Head of caudate nucleus (tissue), 42 donors: ENCODE measurements around the gene GLIS1.
A peak's percentile ranks its signal among the peaks of the same experiment; 100 is the strongest.

Experiments
- DNase-seq, 42 donors: peaks; one replicate each; pipeline versions ENCODE4 v3.0.0 to v3.0.0-alpha.2; 2020 to 2021; ENCODE audit warnings: mixed read lengths in 7 of 42
- intact Hi-C: fragments of 100-400 bp; cut with DNase I; formaldehyde crosslinking; loops from one replicate; pipeline ENCODE4 v1.15.0; 2022

GLIS1 gene

DNA sequence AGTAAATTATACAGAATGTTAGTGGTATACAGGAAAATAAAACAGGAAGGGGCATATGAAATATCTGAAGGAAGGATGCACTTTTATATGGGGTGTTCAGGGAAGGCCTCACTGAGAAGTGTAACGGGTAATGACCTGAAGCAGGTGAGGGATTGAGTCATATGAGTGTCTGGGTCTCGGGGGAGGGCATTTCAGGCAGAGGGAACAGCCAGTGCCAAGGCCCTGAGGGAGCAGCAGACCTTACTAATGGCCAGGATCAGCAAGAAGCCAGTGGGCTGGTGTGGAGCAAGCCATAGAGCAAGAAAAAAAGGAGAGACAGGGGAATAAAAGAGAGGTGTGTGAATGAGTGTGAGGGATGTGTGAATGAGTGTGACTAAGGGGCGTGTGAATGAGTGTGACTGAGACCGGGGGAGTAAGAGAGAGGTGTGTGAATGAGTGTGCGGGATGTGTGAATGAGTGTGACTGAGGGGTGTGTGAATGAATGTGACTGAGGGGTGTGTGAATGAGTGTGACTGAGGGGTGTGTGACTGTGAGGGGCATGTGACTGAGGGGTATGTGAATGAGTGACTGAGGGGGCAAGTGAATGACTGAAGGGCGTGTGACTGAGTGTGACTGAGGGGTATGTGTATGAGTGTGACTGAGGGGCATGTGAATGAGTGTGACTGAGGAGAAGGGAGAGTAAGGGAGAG lies 107.2 kb downstream of the GLIS1 start:
- intact Hi-C loops, result no loop called here
- peak in 3 of 42 donors; percentile 3 to 13 (median 9) for DNase-seq

DNA sequence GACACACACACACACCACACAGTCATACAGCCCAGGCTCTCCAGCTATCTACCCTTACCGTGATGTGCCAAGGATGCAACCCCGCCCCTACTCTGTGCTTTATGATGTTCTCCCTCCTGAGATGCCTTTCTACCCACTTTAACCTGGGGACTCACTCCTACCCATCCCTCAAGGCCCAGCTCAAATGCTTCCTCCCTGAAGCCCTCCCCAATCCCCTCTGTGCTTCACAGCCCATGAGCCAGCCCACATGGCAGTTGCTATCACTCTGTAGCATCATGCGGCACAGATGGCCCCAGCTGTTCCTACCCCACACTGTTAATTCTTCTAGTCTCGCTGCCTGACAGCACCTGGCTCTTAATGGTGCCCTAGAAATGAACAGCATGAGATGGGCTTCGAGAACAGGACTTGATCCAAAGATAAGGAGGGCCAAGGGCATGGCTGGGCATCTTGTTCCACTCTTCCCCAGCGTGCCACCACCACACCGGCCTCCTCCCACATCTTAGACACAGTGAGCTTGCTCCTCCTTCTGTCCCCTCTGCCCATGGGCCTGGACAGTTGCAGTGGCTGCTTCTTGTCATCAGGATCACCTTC lies 109.8 kb downstream of the GLIS1 start:
- intact Hi-C loops, result no loop called here
- peak in 4 of 42 donors; percentile 10 to 28 (median 15) for DNase-seq

GRCh38 chr1:53628286-53628955 lies 110.5 kb downstream of the GLIS1 start:
- intact Hi-C loops, result no loop called here
- peak in 5 of 42 donors; percentile 1 to 31 (median 18) for DNase-seq

DNA sequence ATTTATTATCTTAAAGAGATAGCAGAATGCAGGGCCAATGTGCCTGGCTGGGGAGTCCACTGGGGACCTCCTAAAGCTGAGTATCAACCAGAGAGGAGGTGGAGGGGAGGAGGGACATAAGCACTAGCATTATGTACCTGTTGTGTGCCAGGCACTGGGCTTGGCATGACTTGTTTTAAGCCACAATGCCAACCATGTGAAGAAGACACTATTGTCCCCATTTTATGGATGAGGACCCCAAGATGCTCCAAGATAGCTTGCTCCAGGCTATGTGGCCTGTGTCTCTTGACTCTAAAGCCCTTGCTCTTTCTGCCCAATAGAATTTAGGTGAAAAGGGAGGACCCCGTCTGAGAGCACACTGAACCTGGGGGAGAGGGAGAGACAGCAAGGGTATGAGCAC lies 111.3 kb downstream of the GLIS1 start:
- intact Hi-C loops, result no loop called here

GRCh38 chr1:53627031-53627430 lies 111.9 kb downstream of the GLIS1 start:
- intact Hi-C loops, result no loop called here
- peak in 3 of 42 donors; percentile 3 to 27 (median 25) for DNase-seq

More for the DNA sequence above, 111.3 kb downstream of the GLIS1 start:
- peak in 2 of 42 donors; percentile 8 to 24 for DNase-seq

GRCh38 chr1:53626616-53627015 lies 112.3 kb downstream of the GLIS1 start:
- DNase-seq, result peak in 3 of 42 donors; percentile 15 to 24 (median 18)
- intact Hi-C loops, result no loop called here

DNA sequence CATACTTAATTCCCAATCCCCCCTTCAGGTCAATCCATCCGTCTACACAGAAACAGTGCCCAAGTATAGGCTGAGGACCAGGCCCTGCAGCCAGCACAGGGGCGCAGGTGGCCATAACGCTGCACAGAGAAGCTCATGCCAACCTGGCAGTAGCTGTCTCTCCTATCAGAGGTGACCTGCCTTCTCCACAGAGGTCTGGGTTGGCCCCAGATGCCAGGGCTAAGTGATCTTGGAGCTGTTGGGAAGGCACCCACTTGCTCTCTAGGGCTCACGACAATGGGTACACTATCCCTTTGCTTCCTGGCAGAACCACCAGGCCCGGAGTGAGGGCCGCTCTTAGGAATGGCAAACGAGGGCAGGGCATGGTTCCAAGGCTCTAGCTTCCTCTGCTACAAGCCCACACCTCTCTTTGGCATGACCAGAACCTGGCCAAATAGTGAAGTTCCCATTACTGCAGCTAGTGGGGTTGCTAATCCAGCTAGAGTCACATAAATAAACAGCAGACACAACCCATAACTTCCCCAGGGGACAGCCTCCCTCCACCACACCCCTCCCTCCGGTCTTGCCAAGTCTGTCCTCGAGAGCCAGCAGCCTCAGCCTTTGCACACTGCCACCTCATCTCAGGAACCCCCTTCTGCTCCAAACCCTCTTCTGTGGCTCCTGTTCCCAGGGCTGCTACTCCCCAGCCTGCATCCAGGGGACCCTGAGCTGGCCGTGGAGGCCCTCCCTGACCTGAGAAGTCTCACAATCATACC lies 113.0 kb downstream of the GLIS1 start:
- intact Hi-C loops, result no loop called here

GRCh38 chr1:53625049-53625448 lies 113.9 kb downstream of the GLIS1 start:
- intact Hi-C loops, result no loop called here
- peak in 2 of 42 donors; percentile 23 to 24 for DNase-seq

More for the DNA sequence above, 113.0 kb downstream of the GLIS1 start:
- peak in 4 of 42 donors; percentile 5 to 25 (median 18) for DNase-seq

DNA sequence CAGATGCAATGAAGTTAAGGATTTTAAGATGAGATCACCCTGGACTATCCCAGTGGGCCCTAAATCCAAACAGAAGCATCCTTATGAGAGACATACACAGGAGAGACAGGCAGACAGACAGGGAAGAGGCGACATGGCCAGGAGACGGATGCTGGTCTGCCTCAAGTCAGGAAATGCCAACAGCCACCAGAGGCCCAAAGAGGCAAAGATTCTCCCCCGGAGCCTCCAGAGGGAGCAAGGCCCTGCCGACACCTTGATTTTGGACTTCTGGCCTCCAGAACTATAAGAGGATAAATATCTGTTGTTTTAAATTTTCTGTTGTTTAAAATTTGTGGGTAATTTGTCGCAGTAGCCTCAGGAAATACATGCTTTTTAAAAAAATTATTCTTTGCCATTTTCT lies 116.4 kb downstream of the GLIS1 start:
- intact Hi-C loops, result no loop called here
- DNase-seq, result peak in 6 of 42 donors; percentile 3 to 28 (median 12)

GRCh38 chr1:53621144-53621543 lies 117.8 kb downstream of the GLIS1 start:
- peak in 5 of 42 donors; percentile 2 to 34 (median 22) for DNase-seq
- intact Hi-C loops, result no loop called here

GRCh38 chr1:53620061-53620855 lies 118.7 kb downstream of the GLIS1 start:
- intact Hi-C loops, result no loop called here

GRCh38 chr1:53619367-53620060 lies 119.5 kb downstream of the GLIS1 start:
- intact Hi-C loops, result no loop called here
- DNase-seq, result peak in 5 of 42 donors; percentile 0 to 34 (median 5)

More at GRCh38 chr1:53620061-53620855, 118.7 kb downstream of the GLIS1 start:
- DNase-seq, result peak; percentile 13 to 76 (median 54)

DNA sequence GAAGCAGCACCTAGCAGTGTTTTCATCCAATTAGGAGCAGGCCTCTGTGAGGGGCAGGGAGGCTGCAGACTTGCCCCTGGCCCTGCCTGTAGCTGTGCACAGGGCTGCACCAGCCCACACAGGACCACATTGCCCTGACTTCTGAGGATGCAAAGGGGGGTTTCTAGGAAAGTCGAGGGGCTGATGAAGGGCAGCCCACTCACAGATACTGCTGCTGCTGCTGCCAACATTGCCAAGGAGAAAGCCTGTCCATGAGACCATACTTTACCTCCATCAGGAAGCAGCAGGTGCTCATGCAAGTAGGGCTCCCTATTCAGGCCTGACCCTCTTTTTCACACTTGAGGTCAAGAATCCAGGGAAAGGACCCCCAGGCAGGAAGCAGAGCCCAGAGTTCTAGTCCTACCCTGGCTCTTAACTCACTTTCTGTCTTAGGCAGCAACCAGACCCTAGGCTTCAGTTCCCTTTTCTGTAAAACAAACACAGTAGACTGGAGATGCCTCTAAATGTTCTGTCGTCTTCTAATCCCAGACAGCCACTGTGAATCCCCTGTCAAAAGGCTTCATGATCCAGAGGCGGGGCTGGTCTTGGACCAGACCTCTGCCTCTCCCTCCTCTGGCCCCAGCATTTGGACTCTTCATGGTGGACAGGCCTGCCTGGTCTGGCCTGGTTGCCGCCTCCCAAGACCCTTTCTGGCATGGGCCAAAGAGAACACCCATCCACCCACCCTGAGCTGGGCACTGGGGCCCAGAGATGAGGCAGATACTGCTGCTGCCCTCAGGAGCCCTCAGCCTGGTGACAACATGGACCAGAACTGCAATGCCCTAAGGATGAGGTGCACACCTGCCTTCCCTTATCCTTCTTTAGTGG lies 120.2 kb downstream of the GLIS1 start:
- intact Hi-C loops, result no loop called here
- peak in 4 of 42 donors; percentile 4 to 22 (median 8) for DNase-seq

DNA sequence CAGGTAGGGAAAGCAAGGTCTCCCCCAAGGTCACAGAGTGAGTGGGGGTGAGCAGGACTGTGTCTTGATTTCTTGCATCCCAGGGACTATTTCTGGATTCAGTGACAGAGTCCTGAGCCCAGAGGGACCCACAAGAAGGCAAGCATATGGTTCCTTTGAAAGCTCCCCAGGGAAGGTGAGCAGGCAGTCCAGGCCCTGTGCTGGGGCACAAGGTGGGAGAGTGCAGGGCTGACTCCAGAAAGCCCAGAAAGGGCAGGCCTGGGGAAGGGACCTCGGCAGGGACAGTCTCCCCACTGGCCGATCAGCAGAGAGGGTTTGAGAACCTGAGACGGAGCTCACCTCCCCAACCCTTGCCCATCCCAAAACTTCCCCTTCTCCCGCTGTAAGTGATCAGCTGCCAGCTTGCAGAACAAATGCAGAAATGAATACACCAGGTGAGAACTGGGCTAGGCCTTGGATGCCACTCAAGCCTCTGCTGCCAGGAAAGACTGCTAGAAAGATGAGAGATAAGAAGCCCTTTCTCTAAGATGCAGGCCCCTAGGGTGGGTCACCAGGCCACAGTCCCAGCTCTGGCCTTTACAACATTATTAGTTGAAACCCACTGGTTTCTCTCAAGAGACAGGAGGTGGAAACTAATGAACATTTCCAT lies 121.0 kb downstream of the GLIS1 start:
- DNase-seq, result peak in 4 of 42 donors; percentile 4 to 29 (median 10)
- intact Hi-C loops, result no loop called here

DNA sequence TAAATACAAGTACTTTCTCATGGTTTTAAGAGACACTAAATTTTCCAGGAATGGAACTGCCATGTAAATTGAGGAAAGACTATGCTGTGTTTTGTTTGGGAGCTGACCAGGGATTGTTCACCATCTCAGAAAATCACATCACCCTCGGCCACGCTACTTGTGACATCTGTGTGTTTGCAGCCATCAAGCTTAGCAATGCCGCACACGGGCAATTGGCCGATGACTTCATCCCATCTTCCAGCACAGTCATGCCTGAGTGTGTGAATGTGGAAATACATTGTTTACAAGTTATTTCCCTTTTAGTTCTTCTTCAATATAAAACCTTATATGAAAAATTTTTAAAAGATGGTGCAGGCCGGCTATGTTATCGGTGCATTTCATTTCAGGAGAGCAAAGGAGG lies 121.6 kb downstream of the GLIS1 start:
- intact Hi-C loops, result no loop called here
- peak in 4 of 42 donors; percentile 7 to 38 (median 16) for DNase-seq

GRCh38 chr1:53616927-53617326 lies 122.0 kb downstream of the GLIS1 start:
- DNase-seq, result peak in 5 of 42 donors; percentile 10 to 32 (median 12)
- intact Hi-C loops, result no loop called here
